ENCODE results near the gene IYD.
"Not testable (repeated sequence)": the region's sequence is repeated elsewhere in the genome, so short reads cannot be mapped to it uniquely, and the experiment has no call there.

Gene IYD

DNA sequence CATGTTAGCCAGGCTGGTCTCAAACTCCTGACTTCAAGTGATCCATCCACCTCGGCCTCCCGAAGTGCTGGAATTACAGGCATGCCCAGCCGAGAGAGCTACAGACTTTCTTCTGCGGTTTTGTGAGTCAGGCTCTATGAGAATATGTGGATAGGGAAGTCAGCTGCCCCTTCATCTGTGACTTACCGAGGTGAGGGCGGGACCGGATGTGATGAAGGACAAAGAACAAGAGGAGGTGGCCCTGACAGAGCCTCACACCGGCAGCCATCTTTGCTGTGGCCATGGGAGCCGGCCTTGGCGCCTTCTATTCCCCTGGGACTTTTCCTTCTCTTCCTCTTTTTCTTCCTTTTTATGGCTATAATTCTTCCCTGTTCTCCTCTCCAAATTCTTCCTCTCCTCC lies 67.0 kb downstream of the IYD start:
- DNase-seq, result no peak

DNA sequence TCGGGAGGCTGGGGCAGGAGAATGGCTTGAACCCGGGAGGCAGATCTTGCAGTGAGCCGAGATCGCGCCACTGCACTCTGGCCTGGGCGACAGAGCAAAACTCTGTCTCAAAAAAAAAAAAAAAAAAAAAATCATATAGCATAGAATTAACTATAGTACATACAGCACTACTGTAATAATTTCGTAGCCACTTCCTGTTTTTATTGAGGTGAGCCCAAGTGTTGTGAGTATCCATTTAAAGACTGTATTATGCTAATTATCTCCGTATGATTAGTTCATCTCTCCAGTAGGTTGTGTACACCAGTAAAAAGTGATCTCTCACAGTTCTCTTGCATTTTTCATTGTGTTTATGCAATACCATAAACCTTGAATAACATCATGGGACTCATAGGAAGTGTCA lies 70.6 kb downstream of the IYD start:
- DNase-seq, result no peak

DNA sequence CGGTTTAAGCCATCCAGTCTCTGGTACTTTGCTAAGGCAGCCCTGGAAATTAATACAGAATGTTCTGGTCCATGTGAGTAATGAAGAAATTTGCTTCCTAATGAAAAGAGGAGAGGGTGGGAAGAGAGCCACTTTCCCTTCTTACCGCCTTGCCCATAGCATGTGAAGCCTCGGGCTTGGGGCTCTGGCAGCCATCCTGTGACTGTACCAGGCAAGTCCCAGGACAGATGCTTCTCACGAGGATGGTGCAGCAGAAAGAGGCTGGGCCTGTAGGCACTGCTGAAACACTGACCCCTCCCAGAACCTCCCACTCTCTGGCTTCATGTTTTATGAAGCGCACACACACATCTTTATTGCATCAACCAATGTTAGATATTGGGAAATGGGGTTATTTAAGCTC lies 74.8 kb downstream of the IYD start:
- no peak for DNase-seq

DNA sequence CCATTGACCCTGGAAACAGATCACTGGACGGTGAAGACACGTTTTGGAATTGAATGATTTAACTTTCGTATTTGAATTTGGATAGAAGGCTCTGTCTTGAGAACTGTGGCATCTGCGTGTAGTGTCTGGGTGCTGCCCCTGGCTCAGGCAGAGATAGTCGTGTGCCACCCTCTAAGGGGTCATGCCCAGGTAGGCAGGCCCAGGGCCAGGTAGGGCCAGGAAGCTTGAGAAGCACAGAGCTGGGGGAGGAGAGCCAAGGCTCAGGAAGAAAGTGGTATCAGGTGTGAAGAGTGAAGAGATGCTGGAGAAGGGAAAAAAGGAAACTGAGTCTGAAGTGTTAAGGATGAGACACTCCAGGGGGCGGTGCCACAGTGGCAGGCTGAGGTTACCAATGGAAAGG lies 75.5 kb downstream of the IYD start:
- DNase-seq, result no peak

DNA sequence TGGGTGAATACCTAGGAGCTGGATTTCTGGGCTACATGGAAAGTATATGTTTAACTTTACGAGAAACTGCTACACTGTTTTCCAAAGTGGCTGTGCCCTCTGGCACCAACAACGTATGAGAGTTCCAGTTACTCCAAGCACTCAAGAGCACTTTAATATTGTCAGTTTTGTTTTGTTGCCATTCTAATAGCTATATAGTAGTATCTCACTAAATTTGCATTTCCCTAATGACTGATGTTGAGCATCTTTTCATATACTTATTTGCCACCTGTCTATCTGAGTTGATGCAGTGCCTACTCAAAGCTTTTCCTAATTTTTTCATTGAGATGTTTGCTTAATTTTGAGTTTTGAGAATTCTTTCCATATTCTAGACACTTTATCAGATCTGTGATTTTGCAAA lies 76.7 kb downstream of the IYD start:
- DNase-seq, result no peak

DNA sequence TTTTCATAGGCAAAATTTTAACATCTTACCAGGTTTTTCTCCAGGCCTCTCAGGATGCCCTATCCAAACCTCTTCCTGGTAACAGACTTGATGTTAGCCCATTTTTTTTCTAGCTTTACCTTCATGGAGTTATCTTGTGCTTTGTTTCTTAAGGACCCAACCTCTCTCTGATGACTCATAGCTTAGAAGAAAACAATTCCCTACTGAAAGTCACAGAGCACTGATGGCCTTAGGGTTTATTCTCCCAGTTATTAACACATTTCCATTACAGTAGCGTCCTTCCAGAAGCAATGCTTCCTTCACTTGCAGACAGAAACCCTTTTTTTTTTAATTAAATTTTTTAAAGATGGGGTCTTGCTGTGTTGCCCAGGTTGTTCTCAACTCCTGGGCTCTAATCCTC lies 79.4 kb downstream of the IYD start:
- no peak for DNase-seq

DNA sequence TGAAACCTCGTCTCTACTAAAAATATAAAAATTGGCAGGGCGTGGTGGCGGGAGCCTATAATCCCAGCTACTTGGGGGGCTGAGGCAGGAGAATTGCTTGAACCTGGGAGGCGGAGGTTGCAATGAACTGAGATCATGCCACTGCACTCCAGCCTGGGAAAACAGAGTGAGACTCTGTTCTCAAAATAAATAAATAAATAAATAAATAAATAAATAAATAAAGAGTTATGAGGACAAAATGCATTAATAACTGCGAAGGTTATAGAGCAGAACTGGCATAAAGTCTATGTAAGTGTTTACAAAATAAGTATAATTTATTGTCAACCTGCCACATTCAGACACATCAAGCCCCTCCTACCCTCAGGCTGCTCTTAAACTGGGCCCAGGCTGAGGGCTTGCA lies 80.2 kb downstream of the IYD start:
- DNase-seq, result not testable (repeated sequence)

DNA sequence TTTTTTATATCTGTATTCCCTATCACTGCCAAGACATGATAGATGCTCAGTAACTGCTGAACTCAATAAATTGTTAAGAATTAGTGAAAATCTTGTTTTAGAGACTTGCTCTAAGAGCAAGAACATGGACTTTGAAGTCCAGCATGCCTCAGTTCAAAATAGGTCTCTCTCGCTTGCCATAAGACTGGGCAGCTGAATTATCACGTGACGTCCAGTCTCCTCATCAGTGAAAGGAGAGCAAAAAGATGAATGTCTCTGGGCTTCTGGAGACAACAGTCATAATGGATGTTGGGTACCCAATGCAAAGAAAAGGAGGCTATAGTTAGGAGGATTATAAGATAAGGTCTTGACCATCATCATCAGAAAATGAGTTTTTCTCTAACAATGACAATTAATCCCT lies 82.1 kb downstream of the IYD start:
- DNase-seq, result no peak

DNA sequence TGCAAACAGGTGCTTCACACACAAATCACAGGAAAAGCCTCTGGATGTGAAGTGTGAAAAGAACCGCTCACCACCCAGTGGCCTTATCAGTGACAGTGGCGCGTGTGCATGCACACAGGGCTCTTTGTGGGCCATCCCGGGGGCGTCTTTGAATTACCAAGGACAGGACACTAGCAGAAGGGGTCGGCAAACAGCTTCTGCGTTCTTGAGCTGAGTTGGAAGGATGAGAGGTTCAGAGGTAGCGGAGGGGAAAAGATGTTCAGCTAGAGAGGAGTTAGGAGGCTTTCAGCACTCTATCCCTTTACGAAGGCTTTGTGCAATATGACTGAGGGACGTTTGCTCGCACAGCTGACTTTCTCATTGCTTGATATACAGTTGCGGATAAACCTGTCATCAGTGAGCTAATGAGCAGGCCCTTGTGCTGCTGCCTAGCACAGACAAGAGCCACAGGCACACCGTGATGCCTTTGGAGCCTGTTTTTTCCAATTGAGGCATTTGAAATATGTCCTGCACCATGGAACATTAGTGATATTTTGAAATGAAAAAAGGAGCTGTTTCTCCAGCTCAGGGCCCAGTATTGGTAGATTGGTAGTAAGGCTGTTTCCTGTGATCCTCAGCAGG lies 83.1 kb downstream of the IYD start:
- DNase-seq, result no peak

DNA sequence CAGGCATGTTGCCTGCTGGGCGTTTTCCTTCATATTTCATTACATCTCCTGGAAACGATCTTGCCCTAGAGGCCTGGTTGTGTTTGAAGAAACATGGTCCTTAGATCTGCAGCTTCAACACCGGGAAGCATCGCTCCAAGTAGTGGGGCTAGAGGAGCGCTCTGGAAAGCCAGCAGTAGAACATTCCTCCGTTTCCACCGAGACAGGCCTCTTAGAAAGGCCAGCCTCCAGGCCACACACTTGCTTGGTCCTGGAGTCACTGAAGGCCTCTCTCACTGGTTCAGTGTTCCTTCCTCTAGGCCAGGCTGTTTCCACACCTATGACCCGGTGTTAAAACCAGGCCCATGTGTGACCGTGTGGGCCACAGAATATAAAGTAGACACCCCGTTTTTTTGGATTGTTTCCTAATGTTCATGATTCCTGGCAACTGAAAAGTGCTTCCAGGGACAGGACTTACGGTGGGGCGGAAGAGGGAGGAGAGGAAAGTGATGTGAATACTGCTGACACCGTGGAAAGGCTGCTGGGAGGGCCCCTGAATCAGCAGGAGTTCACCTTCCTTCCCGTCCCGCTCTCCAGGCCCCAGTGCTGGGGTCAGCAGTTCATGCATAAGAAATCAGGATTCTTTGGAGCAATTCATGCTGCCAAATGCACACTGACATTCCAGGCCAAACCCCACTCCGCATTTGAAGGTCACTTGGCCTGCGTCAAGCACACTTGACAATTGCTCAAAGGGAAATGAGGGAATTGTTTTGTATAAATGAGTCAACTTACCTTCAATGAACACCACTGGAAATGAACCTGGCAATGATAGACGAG lies 83.8 kb downstream of the IYD start:
- DNase-seq, result no peak

DNA sequence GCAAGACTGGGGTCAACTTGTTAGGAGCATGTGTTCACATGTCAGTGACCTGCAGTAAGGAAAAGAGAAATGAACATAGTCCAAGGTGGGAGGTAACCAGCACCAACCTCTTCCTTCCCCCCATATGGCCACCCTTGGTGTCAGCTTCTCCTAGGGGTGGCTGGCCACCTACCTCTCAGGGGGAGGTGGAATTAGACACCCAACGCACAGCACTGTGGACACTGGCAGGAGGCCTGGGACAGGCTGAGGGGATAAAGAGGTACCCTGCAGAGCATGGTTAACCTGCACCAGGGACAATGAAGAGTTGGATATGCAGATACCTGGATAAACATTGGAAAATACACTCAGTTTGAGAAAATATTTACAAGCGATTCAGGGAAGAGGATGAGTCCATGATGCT lies 84.5 kb downstream of the IYD start:
- DNase-seq, result no peak
